H9 (cell line): Measurements from ENCODE around the gene NACC2. TPM values are rescaled to one million over a fixed set of nuclear protein-coding genes. Genes with fewer than 3 reads are reported as not detected.

ENCODE experiments used
- DNase-seq: peaks from one replicate; pipeline ENCODE4 v3.0.0-alpha.2; 2017
- H2AFZ ChIP-seq: one replicate; pipeline ENCODE4 v1.6.1; 2013; ENCODE audit warnings: mild to moderate bottlenecking, low read length, control low read depth, moderate library complexity
- H2AK5ac ChIP-seq: 2 replicates; pipeline ENCODE4 v1.6.1; 2013; ENCODE audit warnings: low read length, control low read depth, mixed read lengths; ENCODE audit not compliant: insufficient read length
- H2BK120ac ChIP-seq: one replicate; pipeline ENCODE4 v1.6.1; 2013; ENCODE audit warnings: low read depth, mild to moderate bottlenecking, low read length, control low read depth, inconsistent platforms; ENCODE audit not compliant: poor library complexity, severe bottlenecking
- H2BK12ac ChIP-seq: 2 replicates; pipeline ENCODE4 v1.6.1; 2013; ENCODE audit warnings: low read length, control low read depth, mixed read lengths, low read depth; ENCODE audit not compliant: insufficient read length
- H2BK15ac ChIP-seq: 2 replicates; pipeline ENCODE4 v1.6.1; 2013; ENCODE audit warnings: low read depth, low read length, control low read depth
- H2BK20ac ChIP-seq: one replicate; pipeline ENCODE4 v1.6.1; 2013; ENCODE audit warnings: low read depth, mild to moderate bottlenecking, low read length, control low read depth, inconsistent platforms; ENCODE audit not compliant: poor library complexity, severe bottlenecking
- H2BK5ac ChIP-seq: 2 replicates; pipeline ENCODE4 v1.6.1; 2013; ENCODE audit warnings: low read length, control low read depth, mixed read lengths; ENCODE audit not compliant: insufficient read length
- H3K14ac ChIP-seq: 2 replicates; pipeline ENCODE4 v1.6.1; 2013; ENCODE audit warnings: low read length, control low read depth; ENCODE audit not compliant: insufficient read depth
- H3K18ac ChIP-seq: 2 replicates; pipeline ENCODE4 v1.6.1; 2013; ENCODE audit warnings: low read depth, mild to moderate bottlenecking, mixed read lengths, low read length, control low read depth; ENCODE audit not compliant: insufficient read length
- H3K23ac ChIP-seq: 2 replicates; pipeline ENCODE4 v1.6.1; 2013; ENCODE audit warnings: low read length, control low read depth, mixed read lengths, low read depth; ENCODE audit not compliant: insufficient read length
- H3K23me2 ChIP-seq: 2 replicates; pipeline ENCODE4 v1.6.1; 2013; ENCODE audit warnings: low read depth, mild to moderate bottlenecking, mixed read lengths, low read length, control low read depth; ENCODE audit not compliant: insufficient read length, poor library complexity, severe bottlenecking
- H3K27ac ChIP-seq: 2 replicates; pipeline ENCODE4 v1.5.1; 2013; ENCODE audit warnings: low read length, control low read depth, mixed read lengths, low read depth; ENCODE audit not compliant: insufficient read length
- H3K27me3 ChIP-seq: 2 replicates; pipeline ENCODE4 v1.6.1; 2013; ENCODE audit warnings: low read length, control low read depth, inconsistent platforms; ENCODE audit not compliant: insufficient read depth
- H3K4ac ChIP-seq: 2 replicates; pipeline ENCODE4 v1.6.1; 2013; ENCODE audit warnings: low read depth, mild to moderate bottlenecking, control low read depth, inconsistent platforms, low read length, moderate library complexity
- H3K4me1 ChIP-seq: 2 replicates; pipeline ENCODE4 v1.6.1; 2013; ENCODE audit warnings: low read length, control low read depth, inconsistent platforms; ENCODE audit not compliant: insufficient read depth
- H3K4me2 ChIP-seq: 2 replicates; pipeline ENCODE4 v1.6.1; 2013; ENCODE audit warnings: low read length, control low read depth, mixed read lengths; ENCODE audit not compliant: insufficient read length, insufficient read depth
- H3K56ac ChIP-seq: 2 replicates; pipeline ENCODE4 v1.6.1; 2013; ENCODE audit warnings: low read depth, mild to moderate bottlenecking, mixed read lengths, low read length, control low read depth; ENCODE audit not compliant: insufficient read length
- H3K79me1 ChIP-seq: 2 replicates; pipeline ENCODE4 v1.6.1; 2013; ENCODE audit warnings: low read depth, mild to moderate bottlenecking, moderate library complexity, low read length, control low read depth, inconsistent platforms; ENCODE audit not compliant: insufficient read depth, poor library complexity, severe bottlenecking
- H3K79me2 ChIP-seq: 2 replicates; pipeline ENCODE4 v1.6.1; 2013; ENCODE audit warnings: low read length, control low read depth, inconsistent platforms; ENCODE audit not compliant: insufficient read depth
- H3K9ac ChIP-seq: 2 replicates; pipeline ENCODE4 v1.6.1; 2013; ENCODE audit warnings: low read length, control low read depth, mixed read lengths; ENCODE audit not compliant: insufficient read length; ENCODE audit errors: extremely low read depth
- H3K9me3 ChIP-seq: one replicate; pipeline ENCODE4 v1.6.1; 2013; ENCODE audit warnings: low read depth, low read length, inconsistent platforms; ENCODE audit not compliant: control insufficient read depth
- H3T11ph ChIP-seq: one replicate; pipeline ENCODE4 v1.6.1; 2013; ENCODE audit warnings: mild to moderate bottlenecking, low read length, control low read depth, inconsistent platforms
- H4K20me1 ChIP-seq: one replicate; pipeline ENCODE4 v1.6.1; 2013; ENCODE audit not compliant: control insufficient read depth, insufficient read length, insufficient read depth
- H4K5ac ChIP-seq: 2 replicates; pipeline ENCODE4 v1.6.1; 2013; ENCODE audit warnings: low read depth, mild to moderate bottlenecking, mixed read lengths, low read length, control low read depth; ENCODE audit not compliant: insufficient read length
- H4K8ac ChIP-seq: replicated peaks from 2 replicates; pipeline ENCODE4 v1.6.1; 2013; ENCODE audit warnings: low read length, control low read depth, mixed read lengths, low read depth; ENCODE audit not compliant: insufficient read length
- H4K91ac ChIP-seq: 2 replicates; pipeline ENCODE4 v1.6.1; 2013; ENCODE audit warnings: low read depth, mild to moderate bottlenecking, moderate library complexity, mixed read lengths, low read length, control low read depth; ENCODE audit not compliant: insufficient read length
- H3K27ac Mint-ChIP-seq, 3 experiments: 2 replicates in 2 of 3; 3 replicates in 1 of 3; pipeline ENCODE4 v1.8.0; 2020 to 2021; ENCODE audit warnings: mixed read lengths in 3 of 3, mild to moderate bottlenecking in 1 of 3, moderate library complexity in 1 of 3
- H3K27me3 Mint-ChIP-seq: 2 replicates; pipeline ENCODE4 v1.8.0; 2021; ENCODE audit warnings: low read depth, mild to moderate bottlenecking, moderate library complexity, mixed read lengths
- H3K36me3 Mint-ChIP-seq, 3 experiments: 2 replicates in 2 of 3; 3 replicates in 1 of 3; pipeline ENCODE4 v1.8.0; 2020 to 2021; ENCODE audit warnings: low read depth in 3 of 3, mixed read lengths in 3 of 3; ENCODE audit not compliant: insufficient read depth in 1 of 3
- H3K4me1 Mint-ChIP-seq, 2 experiments: 2 replicates each; pipeline ENCODE4 v1.8.0; 2020; ENCODE audit warnings: mixed read lengths in 2 of 2
- H3K4me3 Mint-ChIP-seq, 2 experiments: 2 replicates in 1 of 2; 3 replicates in 1 of 2; pipeline ENCODE4 v1.8.0; 2020 to 2021; ENCODE audit warnings: mild to moderate bottlenecking in 2 of 2, mixed read lengths in 2 of 2, moderate library complexity in 1 of 2
- H3K9me3 Mint-ChIP-seq, 2 experiments: 2 replicates in 1 of 2; 3 replicates in 1 of 2; pipeline ENCODE4 v1.8.0; 2020; ENCODE audit warnings: mild to moderate bottlenecking in 2 of 2, mixed read lengths in 2 of 2, moderate library complexity in 1 of 2
- WGBS: extraction: QIAGEN DNeasy Blood & Tissue Kit; methylation state at CpG from one replicate; pipeline ENCODE4 v1.1.7; 2013; ENCODE audit warnings: missing lambda C conversion rate, low lambda C conversion rate, mixed read lengths; ENCODE audit not compliant: insufficient read length; ENCODE audit errors: extremely low coverage; 5-methylcytosine and 5-hydroxymethylcytosine counted together
- total RNA-seq: library from RNA; stranded (reverse); gene quantifications from 2 replicates; pipeline ENCODE4 v1.2.1, GENCODE V29; 2021
- TF ChIP-seq, protein P1 (sequence below): fragments of 200-600 bp; sonication (generic); conservative IDR thresholded peaks from 3 replicates; pipeline ENCODE4 v1.8.0; 2021; ENCODE audit warnings: antibody characterized with exemption, mild to moderate bottlenecking

NACC2 gene
- total RNA-seq, 1 experiment from 2014 or later: 11.5 TPM

DNA sequence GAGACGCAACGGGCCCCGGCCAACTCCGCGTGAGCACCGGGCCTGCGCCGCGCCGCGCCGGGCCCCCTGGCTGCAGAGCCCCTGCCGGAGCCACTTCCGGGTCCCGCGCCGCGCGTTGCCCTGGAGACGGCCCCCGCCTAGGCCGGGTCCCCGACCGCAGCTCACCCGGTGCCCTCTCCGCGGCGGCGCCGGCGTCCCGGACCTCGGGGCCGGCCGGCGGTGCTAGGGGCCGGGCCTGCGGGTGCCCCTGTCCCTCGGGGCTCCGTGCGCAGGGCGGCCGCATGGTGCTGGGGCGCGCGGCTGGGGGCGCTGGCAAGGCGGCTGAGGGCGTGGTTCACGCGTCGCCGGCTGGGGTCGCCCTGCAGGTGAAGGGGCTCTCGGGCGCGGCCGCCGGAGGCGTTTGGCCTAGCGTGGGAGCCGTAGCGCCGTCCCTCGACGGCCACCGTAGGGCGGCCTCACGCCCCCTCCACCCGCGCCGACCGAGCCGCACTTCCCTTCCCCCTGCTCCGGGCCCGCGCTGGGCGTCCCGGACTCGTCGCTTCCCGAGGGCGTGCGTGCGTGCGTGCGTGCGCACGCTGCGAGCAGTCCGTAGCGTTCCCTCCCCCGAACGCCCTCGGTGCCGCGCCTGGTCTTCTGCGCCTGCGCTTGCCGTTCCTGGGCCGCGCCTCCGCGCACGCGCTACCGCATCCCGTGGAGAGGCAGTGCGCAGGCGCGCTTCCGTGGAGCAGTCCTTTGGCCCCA is 23.4 kb upstream of the NACC2 start, which contains the start of gene TMEM250:
Gene TMEM250 (minus strand): TSS at position 556 of the 741 bp plus-strand sequence. CDS start 1,975 bp downstream, outside the sequence.
- H3K14ac ChIP-seq: peak within 1 kb of the TSS; percentile 60; the same call in 1 of the 2 replicates
- H4K8ac ChIP-seq: no peak within 1 kb of the TSS
- H3T11ph ChIP-seq: no peak within 1 kb of the TSS
- peaks cover 13% of the 10 kb centered on the region for H3K27me3 Mint-ChIP-seq
- H4K20me1 ChIP-seq: no peaks in the 10 kb centered on the region
- H3K23ac ChIP-seq: no peak within 1 kb of the TSS
- no peak within 1 kb of the TSS for H3K18ac ChIP-seq
- H3K56ac ChIP-seq: no peak within 1 kb of the TSS
- no peaks in the 10 kb centered on the region for H3K27me3 ChIP-seq
- peaks cover 3 to 4% of the 10 kb centered on the region in 2 experiments; a peak in 2 of 4 replicates for H3K4me1 Mint-ChIP-seq
- H3K9ac ChIP-seq: no peak within 1 kb of the TSS
- H2AFZ ChIP-seq: no peak within 1 kb of the TSS
- no peak within 1 kb of the TSS for H4K5ac ChIP-seq
- H2BK20ac ChIP-seq: no peak within 1 kb of the TSS
- no peak within 1 kb of the TSS for H2BK15ac ChIP-seq
- H3K9me3 ChIP-seq: no peaks in the 10 kb centered on the region
- H2BK12ac ChIP-seq: no peak within 1 kb of the TSS
- no peaks in the 10 kb centered on the region for H3K79me1 ChIP-seq
- peak; percentile 92 for DNase-seq
- H3K27ac Mint-ChIP-seq: peak within 1 kb of the TSS in 1 of 3 experiments; percentile 34; a peak in 2 of 7 replicates
- peaks cover 1 to 17% (median 15%) of the 10 kb centered on the region in 3 experiments; a peak in 5 of 7 replicates for H3K36me3 Mint-ChIP-seq
- no peaks in the 10 kb centered on the region for H3K79me2 ChIP-seq
- H3K4ac ChIP-seq: no peak within 1 kb of the TSS
- TF ChIP-seq, protein P1, sequence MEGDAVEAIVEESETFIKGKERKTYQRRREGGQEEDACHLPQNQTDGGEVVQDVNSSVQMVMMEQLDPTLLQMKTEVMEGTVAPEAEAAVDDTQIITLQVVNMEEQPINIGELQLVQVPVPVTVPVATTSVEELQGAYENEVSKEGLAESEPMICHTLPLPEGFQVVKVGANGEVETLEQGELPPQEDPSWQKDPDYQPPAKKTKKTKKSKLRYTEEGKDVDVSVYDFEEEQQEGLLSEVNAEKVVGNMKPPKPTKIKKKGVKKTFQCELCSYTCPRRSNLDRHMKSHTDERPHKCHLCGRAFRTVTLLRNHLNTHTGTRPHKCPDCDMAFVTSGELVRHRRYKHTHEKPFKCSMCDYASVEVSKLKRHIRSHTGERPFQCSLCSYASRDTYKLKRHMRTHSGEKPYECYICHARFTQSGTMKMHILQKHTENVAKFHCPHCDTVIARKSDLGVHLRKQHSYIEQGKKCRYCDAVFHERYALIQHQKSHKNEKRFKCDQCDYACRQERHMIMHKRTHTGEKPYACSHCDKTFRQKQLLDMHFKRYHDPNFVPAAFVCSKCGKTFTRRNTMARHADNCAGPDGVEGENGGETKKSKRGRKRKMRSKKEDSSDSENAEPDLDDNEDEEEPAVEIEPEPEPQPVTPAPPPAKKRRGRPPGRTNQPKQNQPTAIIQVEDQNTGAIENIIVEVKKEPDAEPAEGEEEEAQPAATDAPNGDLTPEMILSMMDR: peak; percentile 31; the same call in 2 of the 3 replicates
- no CpG with 5 or more reads among the region's 112 CpGs for WGBS
- H4K91ac ChIP-seq: no peak within 1 kb of the TSS
- no peaks in the 10 kb centered on the region for H3K9me3 Mint-ChIP-seq
- H3K4me3 Mint-ChIP-seq: peak within 1 kb of the TSS; percentile 76 to 84
- no peaks in the 10 kb centered on the region for H3K4me1 ChIP-seq
- no peak within 1 kb of the TSS for H2AK5ac ChIP-seq
- H2BK5ac ChIP-seq: no peak within 1 kb of the TSS
- H3K4me2 ChIP-seq: peak within 1 kb of the TSS; percentile 65
- no peaks in the 10 kb centered on the region for H3K23me2 ChIP-seq
- no peak within 1 kb of the TSS for H2BK120ac ChIP-seq
- no peak within 1 kb of the TSS for H3K27ac ChIP-seq
